CD4-positive, alpha-beta T cell treated with Interleukin-15 for 4 hours (primary cell): ENCODE data around the gene RUVBL1.

Experiments used
- DNase-seq: peaks from one replicate; pipeline ENCODE4 v3.0.0-alpha.2; 2020; ENCODE audit warnings: low spot score

RUVBL1 gene

DNA sequence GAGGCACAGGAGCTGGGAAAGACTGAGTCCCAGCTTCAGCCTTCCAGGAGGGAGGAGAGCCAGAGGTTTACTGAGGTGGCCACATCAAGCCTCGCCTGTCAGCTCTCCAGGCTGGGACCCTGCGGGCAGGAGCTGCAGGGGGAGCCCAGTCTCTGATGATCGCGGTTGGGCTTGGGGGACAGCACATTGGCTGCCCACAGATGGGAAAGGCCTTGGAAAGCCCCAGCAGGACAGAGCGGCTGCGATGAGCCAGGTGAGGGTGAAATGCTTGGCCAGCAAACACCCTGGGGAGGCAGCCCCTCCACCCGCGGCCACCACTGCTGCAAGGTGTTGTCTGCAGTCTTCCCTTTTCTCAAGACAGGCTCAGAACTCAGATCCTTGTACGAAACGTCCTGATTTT lies 40.2 kb downstream of the RUVBL1 start:
- no peak for DNase-seq

DNA sequence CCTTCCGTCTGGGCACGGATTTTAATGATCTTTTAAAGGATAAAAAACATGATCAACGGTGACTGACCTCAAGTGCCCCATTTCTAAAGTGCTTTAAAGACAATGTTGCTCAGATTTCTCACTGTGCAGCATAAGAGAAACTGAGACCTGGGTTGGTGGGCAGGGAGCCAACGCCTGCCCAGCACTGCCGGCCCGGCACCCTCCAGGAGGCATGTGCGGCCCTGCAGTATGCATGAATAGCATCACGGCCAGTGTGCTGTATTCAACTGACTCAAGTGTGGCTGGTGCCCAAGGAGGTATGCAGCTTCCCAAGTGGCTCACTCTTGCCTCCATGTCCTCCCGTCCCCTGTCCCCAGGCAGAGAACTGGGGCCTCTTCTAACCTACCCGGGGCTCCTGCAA lies 41.1 kb downstream of the RUVBL1 start:
- no peak for DNase-seq

DNA sequence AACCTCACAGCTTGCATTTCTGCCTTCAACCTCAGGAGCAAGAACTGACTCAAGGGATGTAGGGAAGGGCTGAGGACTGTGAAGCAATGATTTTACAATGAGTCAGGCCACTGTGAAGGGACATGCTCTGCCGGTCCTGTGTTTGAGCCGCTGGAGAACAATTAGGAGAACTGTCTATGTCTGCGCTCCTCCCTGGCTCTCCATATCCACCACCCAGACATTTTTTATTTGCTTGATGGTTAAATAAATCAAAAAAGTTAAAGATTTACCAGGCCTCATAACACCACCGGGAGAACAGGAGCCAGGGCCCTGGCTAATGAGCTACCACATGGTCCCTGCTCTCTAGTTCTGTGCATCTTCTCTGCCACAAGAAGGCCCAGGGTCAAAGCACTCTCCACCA lies 41.8 kb downstream of the RUVBL1 start:
- no peak for DNase-seq

DNA sequence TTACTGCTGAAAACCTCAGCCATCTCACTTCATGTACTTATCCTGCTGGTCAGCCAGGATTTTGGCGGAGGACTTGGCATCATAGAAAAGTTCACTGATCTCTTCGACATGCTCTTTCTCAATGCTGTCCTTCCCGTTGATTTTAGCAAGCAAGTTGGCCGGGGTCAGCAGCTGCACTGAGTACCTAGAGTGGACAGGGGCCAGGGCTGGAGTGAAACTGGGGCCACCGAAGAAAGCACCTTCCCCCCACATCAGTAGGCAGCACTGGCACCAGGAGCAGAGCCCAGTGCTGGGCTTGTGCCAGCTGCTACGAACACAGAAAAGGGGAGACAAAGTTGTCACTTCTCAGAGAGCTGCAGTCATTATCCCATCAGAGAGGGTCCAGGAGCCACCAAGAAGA lies 42.4 kb downstream of the RUVBL1 start:
- DNase-seq, result no peak

DNA sequence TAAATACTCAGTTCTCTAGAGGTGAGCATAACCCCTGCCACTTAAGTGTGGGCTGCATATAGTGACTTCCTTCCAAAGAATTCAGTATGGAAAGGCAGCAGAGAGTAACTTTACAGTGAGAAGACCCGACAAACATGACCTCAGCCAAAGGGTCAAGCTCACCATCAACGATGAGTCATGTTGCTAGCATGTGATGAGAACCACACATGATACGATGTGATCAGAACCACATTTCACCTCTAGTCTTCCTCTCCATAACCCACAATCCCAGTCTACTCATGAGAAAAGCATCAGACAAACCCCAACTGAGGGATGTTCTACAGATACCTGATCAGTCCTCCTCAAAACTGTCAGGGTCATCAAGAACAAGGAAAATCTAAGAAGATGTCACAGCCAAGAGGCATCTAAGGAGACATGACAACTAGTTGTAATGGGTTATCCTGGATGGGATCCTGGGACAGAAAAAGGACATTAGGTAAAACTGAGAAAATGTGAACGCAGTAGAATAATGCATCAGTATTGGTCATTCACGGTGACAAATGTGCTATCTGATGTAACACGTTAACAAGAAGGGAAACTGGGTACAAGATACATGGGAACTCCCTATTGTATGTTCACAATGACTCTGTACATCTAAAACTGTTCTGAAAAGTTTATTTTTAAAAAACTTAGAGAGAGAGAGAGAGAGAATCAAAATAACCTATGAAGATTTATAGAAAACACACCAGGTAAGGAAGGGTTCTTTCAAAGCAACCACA lies 43.1 kb downstream of the RUVBL1 start:
- no peak for DNase-seq

DNA sequence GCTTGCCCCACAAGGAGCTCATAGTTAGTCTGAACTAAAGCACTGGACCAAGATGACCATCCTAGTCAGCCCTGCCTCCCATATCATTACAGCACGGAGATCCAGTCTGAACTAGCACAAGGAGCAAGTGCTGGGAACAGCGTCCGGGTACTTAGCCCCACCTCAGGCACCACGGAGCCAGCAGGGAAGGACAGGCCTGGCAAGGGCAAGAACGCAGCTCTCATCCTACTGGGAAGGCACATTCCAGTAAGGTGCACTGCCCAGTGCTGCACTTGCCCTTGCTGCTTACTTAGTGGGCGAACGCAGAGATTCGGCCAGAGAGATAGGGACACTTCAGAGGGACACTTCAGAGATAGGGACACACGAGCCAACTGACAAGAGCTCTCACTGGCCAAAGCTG lies 43.8 kb downstream of the RUVBL1 start:
- no peak for DNase-seq

DNA sequence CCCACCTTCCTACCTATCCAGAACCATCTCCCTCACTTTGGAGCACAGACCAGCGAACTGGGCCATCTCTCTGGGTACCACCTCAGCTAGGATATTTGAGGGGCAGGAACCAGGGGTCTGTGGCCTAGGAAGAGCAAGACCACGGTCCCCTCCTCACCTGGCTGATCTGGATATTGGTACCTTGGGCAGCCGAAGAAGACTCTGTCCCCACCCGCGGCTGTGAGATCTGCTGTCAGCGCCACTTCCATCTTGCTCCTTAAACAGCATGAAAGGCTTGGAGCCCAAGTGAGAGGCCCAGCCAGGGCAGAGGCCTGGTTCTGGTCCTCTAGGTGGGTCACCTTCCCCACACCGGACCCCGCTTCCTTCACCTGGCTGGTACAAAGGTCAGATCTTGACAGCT lies 44.7 kb downstream of the RUVBL1 start:
- no peak for DNase-seq

DNA sequence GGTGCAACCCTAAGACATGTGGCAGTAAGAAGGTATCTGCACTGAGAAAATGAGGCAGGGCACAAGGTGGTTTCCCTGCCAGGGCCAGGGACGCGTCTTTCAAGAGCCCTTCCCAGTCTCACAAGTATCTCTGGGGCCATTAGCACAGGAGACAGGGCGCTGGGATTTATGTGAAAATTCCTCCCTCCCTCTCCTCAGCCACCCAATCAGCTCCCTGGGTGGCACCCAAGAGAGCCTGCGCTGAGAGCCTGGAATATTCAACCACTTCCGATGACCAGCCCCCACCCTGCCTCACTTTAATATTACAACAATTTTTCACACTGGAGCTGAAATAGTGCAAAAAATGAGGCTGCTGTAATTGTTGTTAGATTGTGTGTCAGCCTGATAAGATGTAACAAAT lies 45.3 kb downstream of the RUVBL1 start:
- DNase-seq, result no peak

DNA sequence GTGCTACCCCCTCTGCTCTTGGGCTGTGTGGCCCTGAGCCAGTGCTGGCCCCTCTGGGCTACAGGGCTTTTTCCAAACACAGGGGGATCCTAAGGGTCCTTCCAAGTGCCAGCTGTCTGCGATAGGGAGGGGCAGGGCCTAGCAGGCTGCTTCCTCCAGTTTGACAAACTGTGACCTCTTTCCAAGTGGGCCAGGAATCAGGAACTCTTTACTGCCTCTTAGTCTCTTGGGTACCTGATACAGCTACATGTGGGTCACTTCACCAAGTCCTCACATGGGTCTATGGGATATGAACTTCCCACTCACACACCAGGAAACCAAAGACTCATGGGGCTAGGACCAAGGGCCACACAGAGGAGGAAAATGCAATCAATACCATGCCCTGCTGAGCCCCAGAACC lies 45.9 kb downstream of the RUVBL1 start:
- DNase-seq, result no peak

DNA sequence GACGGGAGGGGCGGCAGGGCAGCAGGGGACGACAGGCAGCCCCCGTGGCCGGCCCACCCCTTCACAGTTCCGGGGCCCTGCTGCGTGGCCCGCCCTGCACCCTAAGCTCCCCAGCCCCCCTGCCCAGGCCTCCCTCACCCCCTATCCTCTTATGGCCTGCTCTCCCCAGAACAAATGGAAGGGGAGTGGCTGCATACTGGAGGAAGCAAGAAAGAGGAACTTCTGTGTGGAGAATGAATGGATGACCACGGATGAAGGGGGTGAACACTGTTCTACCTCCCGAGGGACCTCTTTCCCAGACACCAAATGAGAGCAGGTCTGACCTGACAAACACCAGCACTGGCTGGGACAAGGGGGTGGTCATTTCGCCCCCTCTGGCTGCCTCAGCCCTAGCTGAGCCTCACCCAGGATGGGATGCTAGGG lies 46.4 kb downstream of the RUVBL1 start:
- DNase-seq, result no peak

DNA sequence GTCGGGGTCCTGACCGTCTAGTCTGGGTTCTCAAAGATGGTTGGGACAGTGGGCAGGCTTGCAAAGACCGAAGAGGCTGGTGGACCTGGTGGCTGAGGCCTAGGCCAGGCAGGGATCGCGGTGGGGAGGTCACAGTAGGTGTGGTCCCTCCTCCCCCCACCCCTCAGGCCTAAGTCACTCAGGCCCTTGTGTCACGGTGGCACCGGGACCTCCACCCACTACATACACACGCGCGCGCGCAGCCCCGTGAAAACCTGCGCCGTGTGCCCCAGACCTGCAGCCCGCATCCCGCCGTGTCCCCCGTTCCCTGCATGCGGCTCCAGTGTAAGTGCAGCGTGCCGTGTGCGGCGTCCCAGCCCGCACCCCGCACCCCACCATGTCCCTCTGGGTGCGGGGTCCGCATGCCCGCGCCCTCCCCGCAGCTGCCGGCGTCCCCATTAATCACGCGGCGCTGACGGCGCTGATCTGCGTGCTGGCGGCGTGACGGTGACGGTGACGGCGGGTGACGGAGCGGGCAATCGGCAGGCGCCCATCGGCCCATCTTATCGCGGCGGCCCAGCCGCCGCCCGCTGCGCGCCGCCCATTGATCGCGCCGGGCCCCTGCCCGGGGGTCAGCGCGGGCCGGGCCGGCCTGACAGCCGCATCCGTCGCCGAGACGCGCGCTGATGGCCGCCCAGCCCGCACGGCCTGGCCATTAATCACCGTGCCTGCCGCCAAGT lies 47.0 kb downstream of the RUVBL1 start:
- no peak for DNase-seq

DNA sequence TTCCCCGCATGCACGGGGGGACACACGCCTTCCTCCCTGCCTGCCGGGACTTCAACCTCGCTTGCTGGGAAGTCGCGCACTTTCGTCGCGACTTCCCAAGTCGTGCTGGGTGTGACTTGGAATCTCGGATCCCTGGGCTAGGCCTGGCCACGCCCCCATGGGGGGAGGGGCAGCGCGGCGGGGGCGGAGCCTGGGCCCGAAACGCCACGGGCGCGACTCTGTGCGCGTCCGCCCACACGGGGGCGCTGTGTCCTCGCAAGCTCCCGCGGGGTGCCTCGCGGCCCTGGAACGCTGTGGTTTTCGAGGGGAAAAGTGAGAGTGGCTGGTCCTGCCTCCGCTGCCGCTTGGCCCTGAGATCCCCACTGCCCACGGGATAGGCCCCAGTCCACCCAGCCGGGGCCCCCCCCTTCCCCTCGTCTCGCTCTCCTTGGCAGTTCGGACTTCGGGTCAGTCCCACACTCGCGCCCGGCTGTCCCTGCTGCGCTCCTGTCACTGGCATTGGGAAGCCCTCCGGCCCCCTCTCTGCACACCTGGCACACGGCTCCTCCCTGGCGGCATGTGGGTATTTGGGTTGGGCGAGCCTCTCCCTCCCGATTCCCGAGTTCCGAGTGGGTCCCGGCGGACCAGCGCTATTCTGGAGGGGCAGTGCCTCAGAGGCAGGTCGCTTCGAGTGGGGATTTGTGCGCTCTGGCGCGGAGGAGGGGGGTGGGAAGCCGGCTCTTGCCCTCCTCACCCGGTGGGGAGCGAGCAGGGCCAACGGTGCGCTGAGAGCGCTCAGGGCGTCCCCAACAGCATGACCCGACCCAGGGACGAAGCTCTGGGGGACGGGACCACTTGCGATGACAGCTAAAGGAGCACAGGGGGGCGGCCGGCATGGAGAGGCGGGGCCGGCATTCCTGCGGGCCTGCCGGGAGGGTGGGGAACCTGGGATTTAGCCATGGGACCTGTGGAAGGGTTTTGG lies 47.8 kb downstream of the RUVBL1 start:
- DNase-seq, result peak; percentile 77

DNA sequence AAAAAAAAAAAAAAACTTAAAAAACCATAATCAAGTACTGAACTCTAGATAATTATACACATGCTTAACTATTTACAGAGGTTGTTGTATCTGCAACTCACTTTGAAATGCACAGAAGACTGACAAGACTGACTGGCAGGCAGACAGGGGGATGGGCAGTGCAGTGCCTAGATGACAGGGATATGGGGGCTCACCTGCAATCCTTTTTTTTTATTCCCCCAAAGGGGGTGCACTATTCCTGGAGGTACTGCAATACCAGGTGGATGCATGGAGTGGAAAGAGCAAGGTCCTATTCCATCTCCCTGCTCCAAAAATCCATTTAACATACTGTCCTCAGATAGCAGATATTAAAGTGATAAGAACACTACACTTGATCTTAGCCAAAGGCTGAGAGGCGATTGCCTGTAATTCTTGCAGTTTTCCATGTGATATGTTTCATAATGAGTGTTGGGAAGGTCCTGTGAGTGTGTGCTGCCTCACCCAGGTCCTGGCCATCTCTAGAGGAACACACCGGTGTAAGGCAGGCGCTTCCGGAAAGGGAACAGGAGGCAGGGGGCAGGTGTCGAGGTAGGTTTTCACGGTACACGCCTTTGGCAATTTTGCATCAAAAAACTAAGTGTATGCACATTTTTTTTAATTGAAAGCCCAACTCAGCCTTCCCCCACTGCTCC lies 48.6 kb downstream of the RUVBL1 start:
- no peak for DNase-seq

DNA sequence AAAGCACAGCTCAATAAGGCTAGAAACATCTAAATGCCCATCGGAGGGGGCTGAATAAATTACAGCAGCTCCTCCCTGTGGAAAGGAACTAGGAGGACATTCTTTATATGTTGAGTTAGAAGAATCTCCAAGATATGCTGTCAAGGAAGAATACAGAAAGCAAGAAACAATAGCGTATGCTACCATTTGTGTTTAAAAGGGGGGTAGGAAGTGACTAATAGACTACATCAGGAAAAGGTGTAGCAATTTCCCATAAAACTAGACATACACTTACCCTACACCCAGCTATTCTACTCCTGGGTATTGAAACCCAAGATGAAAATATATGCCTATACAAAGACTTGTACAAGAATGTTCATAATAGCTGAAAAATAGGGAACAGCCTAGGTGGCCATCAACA lies 49.8 kb downstream of the RUVBL1 start:
- DNase-seq, result no peak

DNA sequence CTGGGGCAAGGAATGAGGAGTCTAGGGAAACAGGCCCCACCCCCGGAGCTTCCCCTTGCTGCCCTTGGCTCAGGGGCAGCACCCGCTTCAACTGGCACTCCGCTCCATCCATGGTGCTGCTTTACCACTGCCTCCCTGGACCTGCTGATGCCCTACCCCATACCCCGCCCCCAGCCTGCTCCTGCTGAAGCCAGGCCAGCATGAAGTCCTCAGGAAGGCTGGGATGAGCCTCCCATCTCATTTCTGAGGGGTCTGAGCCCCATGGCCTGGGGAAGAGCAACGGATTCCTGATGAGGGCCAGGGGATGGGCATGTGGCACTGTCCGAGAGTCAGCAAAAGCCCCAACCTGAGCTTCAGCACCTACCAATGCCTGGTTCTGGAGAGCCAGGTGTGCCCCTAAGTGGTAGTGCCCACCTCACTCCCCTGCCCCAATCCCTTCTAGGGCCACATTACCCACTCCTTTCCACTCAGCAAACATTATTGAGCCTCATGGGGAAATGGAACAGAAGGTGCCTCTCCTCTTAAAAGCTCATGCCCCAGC lies 50.4 kb downstream of the RUVBL1 start:
- DNase-seq, result no peak

DNA sequence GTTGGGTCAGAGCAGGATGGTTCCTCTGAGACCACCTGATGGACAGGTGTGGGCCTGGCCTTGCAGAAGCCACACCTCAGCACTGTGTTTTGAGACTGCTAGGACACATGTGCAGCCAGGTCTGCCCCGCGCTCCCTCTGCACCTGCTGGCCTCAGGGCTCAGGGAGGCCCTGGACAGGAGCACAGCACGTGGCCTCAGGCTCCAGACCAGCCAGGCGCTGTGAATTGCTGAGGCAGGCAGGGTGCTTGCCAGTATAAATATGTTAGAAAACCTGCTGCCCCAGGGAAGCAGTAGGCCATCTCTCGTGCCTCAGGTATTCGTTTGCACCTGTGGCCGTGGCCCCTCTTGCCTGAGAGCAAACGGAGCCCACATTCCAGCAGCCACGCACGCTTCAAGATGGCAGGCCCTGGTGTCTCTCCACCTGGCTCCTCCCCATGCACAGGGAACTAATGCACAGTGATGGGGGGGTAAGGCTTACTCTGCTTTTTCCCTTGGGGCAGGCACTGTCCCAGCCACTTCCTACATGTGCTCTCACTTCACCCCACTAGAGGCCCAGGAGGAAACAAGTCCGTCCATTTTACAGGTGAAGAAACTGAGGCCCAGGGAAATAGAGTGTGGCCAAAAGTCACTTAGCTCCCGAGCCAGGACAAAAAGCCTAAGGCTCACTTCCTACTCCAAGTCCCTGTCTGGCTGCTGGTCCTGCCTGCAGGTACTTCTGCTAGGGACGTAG lies 51.0 kb downstream of the RUVBL1 start:
- DNase-seq, result no peak

DNA sequence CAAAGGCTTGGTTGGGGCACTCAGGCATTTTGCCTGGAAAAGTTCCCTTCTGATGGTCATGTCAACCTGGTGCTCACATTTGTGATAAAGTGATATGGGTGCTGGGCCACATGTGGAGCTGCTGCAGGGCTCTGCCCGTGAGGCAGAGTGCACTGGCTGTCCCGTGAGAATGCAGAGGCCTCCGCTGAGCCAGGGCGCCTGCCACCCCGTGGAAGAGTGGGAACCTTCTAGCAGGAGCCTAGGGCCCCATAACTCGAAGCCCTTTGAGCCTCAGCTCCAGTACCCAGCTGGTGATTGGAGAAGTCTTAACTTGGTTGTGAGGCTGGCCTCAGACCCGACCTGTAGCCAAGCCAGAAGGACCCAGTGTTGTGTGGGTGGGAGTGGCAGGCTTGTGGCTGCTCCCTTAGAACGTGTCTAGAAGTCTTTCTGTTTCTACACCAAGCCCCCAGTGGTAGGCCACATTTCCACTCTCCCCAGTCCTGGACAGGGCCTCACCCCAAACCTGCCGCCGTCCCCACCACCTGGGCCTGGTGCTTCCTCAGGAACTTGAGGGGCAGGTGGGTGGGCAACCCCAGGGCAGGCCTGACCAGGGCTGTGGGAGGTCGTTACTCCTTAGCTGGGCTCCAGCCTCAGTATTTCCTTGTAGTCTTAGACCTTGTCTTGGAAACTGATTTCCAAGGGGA lies 51.7 kb downstream of the RUVBL1 start:
- DNase-seq, result no peak

DNA sequence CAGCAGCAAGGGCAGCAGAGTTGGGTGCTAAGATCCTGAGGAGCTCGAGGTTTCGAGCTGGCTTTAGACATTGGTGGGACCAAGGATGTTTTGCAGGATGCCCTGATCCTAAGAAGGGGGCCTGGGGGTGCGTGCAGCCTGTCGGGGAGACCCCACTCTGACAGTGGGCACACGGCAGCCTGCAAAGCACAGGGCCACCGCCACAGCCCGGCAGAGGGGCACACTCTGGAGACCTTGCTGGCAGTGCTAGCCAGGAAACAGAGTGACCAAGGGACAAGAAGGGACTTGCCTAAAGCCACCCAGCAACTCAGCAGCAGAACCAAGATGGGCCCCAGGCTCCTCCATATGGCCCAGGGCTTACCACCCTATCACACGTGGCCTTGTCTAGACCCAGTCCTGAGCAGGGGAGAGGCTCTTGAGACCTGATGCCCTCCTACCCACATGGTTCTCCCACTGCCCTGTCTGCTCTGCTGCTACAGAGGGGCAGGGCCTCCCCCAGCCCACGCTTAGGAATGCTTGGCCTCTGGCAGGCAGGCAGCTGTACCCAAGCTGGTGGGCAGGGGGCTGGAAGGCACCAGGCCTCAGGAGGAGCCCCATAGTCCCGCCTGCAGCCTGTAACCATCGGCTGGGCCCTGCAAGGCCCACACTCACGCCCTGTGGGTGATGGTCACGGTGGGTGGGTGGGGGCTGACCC lies 52.6 kb downstream of the RUVBL1 start:
- no peak for DNase-seq

DNA sequence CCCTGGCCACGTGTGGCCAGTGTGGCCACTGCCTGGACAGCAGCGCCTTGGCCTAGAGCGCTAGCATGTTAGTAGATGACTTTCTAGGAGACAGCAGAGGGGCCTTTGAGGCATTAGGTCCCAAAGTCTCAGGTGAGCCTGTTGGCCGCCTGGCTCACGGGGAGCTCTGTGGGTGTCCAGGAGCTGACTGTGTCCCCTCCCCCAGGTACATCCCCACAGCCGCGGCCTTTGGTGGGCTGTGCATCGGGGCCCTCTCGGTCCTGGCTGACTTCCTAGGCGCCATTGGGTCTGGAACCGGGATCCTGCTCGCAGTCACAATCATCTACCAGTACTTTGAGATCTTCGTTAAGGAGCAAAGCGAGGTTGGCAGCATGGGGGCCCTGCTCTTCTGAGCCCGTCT lies 54.3 kb downstream of the RUVBL1 start:
- no peak for DNase-seq

DNA sequence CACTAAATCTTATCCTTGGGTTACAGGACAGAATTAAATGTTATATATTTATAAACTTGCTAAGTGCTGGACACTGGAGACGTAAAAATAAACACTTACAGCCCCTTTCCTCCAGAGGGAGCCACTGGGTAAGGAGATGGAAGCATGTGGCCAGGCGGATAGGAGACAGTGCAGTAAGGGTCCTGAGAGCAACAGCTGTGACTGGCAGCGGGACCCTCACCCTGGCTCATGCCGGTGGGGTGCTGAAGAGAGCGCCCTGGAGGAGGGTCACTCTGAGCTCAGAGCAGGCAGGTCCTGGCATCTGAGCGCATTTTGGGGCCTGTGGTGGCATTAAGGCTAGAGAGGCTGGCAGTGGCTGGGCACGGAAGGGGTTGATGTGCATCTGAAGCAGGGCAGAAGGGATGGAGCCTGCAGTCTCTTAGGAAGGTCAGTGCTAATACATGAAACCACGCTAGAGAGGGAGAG lies 55.4 kb downstream of the RUVBL1 start:
- peak; percentile 50 for DNase-seq
